ENCODE results near the gene DUSP15. TPM values are rescaled to one million over a fixed set of nuclear protein-coding genes. Genes with fewer than 3 reads are reported as not detected.

DUSP15 gene
- polyA plus RNA-seq, 3 donors = 17.1 to 19.9 (median 19.6) TPM

DNA sequence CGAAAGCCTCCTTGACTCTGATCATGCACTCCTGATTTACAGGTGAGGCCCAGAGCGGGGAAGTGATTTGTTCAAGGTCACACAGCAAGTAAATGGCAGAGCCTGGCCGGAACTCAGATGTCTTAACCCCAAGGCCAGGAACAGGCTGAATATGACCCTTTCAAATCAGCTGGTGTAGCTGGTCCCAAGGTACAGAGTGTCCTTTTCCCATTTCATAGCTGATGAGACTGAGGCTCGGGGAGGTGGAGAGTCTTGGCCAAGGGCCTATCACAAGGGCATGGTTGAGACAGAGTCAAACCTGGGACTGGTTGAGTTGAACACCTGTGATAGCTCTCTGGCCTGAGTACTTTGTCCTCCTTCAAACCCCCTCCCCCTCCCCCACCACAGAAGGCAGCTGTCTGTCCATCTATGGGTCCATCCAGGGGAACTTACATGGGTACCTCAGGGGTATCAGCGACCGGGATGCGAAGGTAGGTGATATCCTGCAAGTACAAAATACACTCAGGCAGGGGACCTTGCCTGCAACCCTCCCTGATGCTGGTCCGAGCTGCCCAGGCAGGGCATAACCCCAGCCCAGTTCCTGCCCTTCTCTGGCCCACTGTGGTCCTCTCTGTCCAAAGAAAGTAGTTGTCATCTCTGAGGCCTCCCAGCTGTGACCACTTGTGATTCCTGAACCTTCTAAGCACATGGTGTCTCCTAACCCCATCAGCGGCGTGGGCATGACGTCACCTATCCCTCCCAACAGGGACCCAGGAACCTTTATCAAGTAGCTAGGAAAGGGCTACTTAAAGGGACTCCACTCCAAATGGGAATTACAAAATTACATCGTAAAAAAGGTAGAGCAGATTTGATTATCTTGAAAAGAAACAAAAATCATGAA lies 5.6 kb downstream of the DUSP15 start:
- no peak for DNase-seq (ENCODE audit: extremely low read depth in 1 of 11, low read depth in 9 of 11, low spot score in 4 of 11)

DNA sequence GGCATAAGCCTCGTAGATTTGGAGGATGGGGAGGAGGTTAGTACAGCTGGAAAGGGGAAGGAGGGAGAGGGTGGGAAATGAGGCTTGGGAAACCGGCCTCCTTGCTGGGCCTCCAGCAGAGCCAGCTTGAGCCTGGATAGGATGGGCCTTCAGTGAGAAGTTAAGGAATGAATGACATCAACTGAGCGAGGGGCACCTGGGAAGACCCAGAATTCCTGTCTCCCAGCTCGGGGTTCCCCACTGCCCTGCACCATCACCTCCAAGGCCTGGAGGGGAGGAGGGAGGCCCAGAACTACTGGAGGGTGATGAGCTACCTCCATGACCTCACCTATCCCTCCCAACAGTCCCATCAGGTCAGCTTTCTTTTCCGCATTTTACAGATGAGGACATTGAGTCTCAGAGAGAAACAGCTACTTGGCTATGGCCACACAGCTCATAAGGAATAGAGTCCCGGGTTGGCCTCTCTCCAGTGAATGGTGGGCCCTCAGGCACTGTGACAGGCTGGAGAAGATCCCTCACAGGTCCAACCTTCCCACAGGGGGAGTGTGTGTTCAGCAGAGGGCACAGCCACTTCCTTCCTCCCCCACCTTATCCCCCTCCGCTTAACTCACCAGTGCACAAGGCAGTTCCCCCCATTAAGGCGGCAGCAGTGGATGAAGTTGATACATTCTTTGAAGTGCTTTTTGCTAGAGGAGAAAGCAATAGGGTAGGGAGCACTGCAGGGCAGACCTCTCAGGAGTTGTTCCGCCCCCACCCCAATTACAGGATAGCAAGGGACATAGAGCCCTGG lies 6.8 kb downstream of the DUSP15 start:
- no peak for DNase-seq (ENCODE audit: extremely low read depth in 1 of 11, low read depth in 9 of 11, low spot score in 4 of 11)

DNA sequence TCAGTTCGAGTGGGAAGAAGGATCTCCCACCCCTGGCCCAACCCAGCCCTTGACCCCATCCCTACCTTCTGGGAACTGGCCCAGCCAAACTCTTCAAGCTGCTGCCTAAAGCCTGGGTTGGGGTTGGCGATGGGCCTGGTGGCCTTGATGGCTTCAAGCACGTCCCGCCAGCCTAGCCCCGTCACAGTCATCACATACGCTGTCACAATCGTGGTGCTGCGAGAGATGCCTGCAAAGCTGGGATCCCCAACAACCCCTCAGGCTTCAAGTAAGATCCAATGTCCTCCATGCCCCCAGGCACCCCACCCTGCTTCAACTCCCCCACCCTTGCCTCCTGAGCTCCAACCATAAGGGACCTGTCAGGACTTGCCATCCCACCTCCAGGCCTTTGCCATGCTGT lies 7.8 kb downstream of the DUSP15 start:
- no peak for DNase-seq (ENCODE audit: extremely low read depth in 1 of 11, low read depth in 9 of 11, low spot score in 4 of 11)

DNA sequence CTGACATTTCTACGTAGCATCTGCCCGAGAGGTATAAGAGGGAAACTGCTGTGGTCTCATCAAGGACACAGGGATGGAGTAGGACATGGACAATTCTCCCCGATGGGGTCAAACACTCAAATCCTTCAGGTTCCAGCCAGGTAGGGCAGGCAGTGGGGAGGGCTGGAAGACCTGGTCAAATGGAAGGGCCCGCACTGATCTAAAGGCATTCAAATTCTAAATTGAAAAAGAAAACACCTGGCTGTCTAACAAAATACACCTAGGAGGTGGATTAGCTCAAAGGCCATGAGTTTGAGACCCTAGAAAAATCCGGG lies 8.2 kb downstream of the DUSP15 start:
- DNase-seq (ENCODE audit: extremely low read depth in 1 of 11, low read depth in 9 of 11, low spot score in 4 of 11) = no peak

DNA sequence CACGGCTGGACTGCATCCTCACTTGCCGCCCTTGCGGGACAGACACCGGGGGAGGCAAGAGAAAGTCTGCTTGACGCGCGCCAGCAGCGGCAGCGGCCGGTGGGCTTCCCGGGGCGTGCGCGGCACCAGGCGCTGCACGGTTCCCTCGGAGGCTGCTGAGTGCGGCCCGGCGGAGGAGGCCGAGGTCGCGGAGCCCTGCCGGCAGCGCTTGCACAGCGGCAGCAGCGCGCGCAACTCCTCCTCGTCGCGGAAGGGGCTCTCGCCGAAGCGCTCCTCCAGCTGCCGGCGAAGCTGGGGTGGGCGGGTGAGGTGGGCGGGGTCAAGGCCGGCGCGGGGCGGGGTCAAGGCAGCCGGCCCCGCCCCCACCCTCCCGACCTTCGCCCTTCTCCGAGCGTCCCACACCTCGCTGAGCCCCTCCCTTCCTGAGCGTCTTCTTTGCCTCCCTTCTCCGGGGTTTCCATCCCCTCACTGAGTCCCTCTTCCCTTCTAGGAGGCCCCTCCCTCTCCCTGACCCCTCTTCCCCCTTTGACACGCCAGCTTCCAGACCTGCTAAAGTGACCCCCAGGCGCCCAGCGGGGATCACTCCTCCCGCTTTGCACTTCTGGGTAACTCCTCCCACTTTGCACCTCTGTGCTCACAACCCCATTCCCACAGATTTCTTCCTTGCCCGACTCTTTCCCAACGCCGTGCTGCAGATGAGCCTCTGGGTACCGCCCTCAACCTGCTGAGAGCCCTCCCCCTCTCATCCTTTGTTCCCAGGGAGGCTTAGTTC lies 8.8 kb downstream of the DUSP15 start:
- DNase-seq (ENCODE audit: extremely low read depth in 1 of 11, low read depth in 9 of 11, low spot score in 4 of 11) = peak in 6 of 11 donors; percentile 61 to 71 (median 66)

DNA sequence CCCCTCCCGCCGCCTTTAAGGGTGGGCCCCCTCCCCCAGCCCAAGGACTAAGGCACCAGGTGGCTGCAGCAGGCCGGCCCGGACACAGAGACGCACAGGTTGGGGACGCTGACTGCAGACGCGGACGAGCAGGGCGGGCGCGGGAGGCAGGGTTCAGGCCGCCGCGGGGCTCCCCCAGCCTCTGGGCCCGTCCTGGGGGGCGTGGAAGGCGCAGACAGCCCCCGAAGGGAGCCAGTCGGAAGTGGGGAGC lies 9.3 kb downstream of the DUSP15 start:
- DNase-seq (ENCODE audit: extremely low read depth in 1 of 11, low read depth in 9 of 11, low spot score in 4 of 11) = peak in 1 of 11 donors; percentile 53

DNA sequence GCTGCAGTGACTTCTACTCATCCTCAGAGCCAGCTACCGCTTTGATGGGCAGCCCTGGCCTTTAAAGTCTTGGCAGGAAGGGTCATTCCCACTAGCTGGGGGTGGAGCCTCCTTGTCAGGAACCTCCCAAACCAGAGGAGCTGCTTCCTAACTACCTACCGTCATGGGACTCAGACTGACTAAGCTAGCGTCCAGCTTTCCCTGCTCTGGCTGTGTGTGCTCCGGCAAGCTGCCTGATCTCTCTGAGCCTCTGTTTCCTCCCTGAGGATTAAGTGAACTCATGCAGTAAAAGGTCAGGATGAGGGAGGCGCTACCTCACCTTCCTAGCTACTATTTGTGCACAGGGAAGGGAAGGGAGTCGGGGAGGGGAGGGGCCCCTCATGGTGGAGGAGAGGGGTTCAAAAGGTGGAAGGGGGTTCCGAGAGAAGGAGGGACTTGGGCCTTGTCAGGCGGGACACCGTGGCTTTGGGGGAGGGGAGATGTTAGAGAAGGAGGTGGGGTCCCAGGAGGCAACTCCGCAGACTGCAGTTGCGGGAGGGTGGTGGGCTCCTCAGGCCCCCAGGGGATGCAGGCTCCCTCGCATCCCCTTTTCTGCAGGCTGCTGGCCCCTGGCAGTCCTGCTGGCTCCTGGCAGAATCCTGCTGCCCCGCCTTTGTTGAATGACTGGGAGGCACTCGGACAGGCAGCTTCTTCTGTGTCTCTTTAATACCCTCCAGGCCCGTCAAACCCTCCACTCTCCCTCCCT lies 9.8 kb downstream of the DUSP15 start:
- no peak for DNase-seq (ENCODE audit: extremely low read depth in 1 of 11, low read depth in 9 of 11, low spot score in 4 of 11)

DNA sequence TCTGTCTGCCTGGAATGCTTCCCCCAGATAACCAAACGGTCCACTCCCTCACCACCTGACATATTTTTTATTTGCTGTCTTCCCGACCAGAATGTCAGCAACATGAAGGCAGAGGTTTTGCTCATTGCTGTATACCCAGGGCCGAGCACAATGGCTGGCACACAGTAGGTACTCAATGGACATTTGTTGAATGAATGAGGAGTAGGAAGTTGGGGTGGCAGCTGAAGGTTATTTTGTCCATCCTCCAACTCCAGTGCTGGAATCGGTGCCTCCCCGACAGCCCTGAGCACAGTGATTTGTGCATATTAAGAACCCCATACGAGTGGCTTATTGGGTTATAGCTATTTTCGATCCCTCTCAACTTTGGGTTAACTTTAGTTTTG lies 10.3 kb downstream of the DUSP15 start:
- DNase-seq (ENCODE audit: extremely low read depth in 1 of 11, low read depth in 9 of 11, low spot score in 4 of 11) = no peak

DNA sequence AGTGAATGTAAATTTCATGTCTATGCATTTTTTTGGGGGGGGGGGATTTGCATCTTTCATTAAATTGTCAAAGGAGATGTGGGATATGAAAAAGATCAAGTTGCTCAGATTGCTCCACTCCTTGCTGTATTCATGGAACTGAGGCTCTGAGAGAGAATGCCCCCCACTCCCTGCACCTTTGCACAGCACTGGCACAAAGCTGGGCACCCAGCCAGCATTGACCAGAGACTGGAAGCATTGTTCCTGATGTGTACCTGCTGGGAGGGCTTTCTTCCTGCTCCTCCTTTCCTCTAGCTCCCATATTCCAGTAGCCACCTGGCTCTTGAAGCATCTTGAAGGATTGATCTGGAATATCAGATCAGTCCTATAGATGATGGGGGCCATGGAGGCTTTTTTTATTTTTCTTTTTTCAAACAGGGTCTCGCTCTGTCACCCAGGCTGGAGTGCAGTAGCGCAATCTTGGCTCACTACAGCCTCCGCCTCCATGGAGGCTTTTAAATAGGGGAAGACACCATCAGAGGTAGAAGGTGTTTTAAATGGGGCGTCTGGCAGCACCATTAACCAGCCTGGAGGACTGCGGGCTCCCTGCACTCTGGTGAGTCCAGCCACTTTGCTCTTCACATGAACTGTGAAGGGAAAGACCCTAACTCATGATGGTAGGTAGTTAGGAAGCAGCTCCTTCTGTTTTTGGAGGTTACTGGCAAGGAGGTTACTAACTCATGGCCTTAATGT lies 10.9 kb downstream of the DUSP15 start:
- DNase-seq (ENCODE audit: extremely low read depth in 1 of 11, low read depth in 9 of 11, low spot score in 4 of 11) = no peak

DNA sequence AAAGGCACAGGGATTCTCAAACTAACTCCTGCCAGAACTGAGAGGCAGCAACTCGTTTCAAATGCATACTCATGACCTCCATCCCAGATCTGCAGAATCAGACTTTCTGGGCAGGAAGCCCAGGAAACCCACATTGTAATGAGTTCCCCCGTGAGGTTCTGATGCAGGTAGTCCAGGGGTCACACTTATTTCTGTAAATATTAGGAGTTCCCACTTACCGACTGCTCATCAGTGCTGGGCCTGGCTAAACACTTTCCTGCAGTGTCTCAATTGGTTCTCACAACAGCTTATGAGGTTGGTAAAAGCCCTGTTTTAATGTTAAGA lies 11.6 kb downstream of the DUSP15 start:
- DNase-seq (ENCODE audit: extremely low read depth in 1 of 11, low read depth in 9 of 11, low spot score in 4 of 11) = no peak

DNA sequence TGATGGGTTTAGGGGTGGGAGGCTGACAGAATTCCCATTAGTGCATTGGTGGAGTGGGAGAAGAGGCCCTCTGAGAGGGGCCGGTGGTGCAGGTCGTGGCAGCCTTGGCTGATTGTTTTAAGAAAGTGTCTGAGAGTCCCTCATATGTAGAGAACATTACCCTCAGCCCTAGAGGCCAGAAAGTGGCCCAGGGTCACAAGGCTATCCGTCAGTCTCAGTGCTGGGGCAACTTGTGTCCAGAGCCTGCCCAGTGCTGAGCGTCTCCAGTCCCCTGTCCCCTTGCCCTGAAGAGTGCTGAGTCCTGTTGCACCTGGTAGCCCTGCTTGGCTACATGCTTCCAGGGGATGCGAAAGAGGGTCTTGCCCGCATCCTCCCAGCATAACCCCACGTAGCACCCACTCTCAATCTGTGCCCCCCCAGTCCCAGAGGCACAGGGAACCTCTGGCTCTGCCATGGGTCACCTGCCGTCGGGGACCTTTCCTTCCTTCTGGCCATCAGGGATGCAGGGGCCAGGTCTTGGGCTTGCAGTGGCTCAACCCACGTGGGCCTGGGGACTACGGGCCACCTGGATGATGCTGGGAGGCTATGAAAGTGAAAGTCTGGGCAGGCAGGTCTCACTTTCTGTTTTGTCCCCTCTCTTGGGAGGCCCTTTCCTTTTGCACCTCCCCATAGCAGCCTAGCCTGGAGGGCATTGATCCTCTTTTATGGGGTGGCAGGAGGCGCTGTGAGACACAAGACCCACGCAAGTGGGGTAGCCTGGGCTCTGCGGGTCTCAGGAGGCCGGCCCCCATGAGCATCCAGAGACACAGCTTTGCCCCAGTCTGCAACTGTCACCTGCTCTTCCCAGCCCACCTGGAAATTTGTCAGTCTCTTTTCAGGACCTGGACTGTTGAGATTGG lies 12.2 kb downstream of the DUSP15 start:
- no peak for DNase-seq (ENCODE audit: extremely low read depth in 1 of 11, low read depth in 9 of 11, low spot score in 4 of 11)

DNA sequence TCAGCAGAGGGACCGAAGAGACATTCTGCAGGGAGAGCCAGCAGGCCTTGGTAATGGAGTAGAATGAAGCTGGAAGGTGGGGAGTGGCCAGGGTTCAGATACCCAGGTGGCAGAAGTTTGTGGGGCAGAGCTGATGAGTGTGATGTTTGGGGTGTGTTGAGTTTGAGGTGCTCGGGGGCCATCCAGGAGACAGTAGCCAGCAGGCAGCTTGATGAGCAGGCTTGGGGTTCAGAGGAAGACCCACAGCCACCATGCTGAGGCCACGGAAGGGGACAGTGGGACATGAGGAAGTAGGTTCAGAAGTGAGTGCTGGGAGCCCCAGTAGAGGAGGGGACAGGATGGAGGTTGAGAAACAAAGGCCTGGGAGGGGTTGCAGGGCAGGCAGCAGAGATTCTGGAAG lies 13.8 kb downstream of the DUSP15 start:
- DNase-seq (ENCODE audit: extremely low read depth in 1 of 11, low read depth in 9 of 11, low spot score in 4 of 11) = no peak

DNA sequence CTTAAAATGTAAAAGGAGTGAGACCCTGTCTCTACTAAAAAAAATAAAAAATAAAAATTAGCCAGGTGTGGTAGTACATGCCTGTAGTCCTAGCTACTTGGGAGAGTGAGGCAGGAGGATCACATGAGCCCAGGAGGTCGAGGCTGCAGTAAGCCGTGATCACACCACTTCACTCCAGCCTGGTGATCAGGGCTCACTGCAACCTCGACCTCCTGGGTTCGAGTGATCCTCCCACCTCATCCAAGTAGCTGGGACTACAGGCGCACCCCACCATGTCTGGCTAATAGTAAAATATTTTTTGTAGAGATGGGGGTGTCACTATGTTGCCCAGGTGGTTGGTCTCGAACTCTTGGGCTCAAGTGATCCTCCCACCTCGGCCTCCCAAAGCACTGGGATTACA lies 16.8 kb downstream of the DUSP15 start:
- no peak for DNase-seq (ENCODE audit: extremely low read depth in 1 of 11, low read depth in 9 of 11, low spot score in 4 of 11)

DNA sequence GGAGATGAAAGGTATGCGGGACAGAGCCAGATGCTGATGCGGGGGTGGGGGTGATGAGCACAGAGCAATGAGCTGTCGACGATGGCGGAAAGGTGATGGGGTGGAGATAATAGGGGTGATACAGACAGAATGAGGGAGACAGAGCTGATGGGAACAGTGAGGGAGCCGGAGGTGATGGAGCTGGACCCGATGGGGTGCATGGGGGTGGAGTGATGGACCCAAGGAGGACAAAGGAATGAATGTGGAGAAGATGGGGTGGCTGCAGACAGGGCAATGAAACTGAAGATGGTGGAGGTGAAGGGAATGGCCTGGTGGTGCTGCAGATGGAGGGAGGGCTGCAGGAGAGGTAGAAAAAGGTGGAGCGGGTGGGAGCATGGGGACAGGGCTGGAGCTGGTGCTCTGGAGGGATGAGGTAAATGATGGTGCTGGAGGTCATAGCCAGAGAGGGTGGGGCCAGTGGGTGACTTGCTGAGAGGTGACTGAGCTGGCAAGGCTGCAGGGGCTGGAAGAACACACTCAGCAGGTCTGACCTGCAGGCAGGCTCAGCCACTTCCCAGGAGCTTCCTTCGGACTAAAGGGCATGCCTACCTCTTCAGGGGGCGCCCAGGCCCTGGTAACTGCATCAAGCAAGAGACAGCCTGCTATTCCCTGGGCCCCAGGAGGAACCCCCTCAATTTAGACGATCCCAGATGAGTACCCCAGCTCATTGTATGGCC lies 18.9 kb downstream of the DUSP15 start:
- DNase-seq (ENCODE audit: extremely low read depth in 1 of 11, low read depth in 9 of 11, low spot score in 4 of 11) = no peak

DNA sequence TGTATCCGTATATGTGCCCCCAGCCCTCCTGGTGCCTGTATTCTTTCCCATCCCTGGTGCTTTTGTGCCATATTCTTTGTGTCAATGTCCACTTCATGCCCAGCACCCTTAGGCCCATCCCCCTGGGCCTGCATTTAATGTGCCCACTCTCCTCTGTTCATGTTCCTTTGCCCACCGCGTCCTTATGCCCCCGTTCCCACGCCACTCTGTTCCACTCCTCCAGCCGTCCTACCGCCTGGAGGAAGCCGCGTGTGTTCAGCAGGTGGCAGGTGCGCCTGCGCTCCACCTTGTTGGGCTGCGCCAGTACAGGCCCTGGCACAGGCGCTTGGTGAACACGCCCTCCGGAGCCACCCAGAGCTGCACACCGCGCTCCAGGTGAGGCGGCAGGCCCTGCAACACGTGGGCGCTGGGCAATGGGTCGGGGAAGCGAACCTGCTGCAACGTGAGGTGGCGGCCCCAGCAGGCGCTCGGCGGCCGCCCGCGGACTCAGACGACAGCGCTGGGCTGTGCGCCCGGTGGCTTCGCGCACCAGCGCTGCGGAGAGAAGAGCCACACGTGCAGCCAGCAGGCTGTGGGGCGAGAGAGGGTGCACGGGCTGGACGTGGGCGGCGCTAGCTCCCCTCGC lies 20.9 kb downstream of the DUSP15 start:
- no peak for DNase-seq (ENCODE audit: extremely low read depth in 1 of 11, low read depth in 9 of 11, low spot score in 4 of 11)

DNA sequence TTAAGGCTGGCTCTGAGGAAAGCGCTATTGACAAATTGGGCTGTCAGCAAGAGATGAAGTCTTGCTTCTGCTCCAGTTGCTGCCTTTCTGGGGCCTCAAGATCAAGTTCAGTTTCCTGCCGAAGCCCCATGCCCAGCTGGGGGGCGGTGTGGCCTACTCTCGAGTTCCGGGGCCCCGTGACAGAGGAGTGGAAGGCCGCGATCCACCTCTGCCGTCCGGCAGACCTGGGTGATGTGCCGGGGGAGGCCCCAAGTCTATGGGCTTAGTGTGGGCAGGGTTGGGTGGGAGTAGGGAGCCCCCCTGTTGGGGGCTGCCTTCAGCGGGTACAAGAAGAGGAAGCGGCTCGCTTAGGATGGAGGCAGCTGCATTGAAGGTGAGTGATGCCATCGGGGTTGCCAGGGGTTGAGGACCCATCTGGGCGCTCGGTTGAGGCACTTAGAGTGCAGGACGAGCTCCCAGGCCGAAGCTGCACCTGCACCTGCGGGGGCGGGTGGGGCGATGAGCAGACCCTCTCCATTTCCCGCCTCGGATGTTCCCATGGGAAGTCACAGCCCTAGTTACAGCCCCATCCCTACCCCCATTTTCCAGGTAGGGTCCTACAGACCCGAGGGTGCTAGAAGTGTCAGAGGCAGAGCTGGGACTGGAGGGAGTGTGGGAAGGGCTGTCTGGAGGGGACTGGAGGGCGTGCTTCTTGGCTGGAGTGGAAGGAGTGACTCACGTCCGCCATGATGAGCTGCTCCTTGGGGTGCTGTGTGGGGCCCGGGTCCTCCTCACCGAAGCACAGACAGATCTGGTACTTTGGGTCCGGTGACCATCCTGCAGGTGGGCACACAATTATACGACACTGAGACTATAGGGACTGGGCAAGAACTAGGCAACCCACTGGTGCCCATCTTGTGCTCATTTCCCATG lies 22.0 kb downstream of the DUSP15 start:
- no peak for DNase-seq (ENCODE audit: extremely low read depth in 1 of 11, low read depth in 9 of 11, low spot score in 4 of 11)

Measured in renal cortex interstitium (tissue), 11 donors.